Natural killer cell (primary cell): Measurements from ENCODE around the gene BMP10. TPM values are rescaled to one million over a fixed set of nuclear protein-coding genes. Genes with fewer than 3 reads are reported as not detected.

Experiments used
- ATAC-seq, 3 donors: fragments of 150-1000 bp in 2 of 3; fragments of 200-7000 bp in 1 of 3; cut with Tn5 transposase; 1 replicate in 1 of 3; 2 replicates in 2 of 3; pipeline ENCODE4 v1.10.0; 2021; ENCODE audit warnings: mild to moderate bottlenecking in 2 of 3, moderate library complexity in 2 of 3
- DNase-seq, 2 donors: peaks; one replicate each; pipeline versions ENCODE4 v3.0.0 to v3.0.0-alpha.2; 2013 to 2021; ENCODE audit warnings: mixed read lengths in 1 of 2
- H3K27ac ChIP-seq: one replicate; pipeline ENCODE4 v1.5.1; 2013; ENCODE audit warnings: mild to moderate bottlenecking, low read length
- H3K27me3 ChIP-seq: one replicate; pipeline ENCODE4 v1.6.1; 2013; ENCODE audit warnings: low read length; ENCODE audit not compliant: control insufficient read depth, insufficient read depth
- H3K36me3 ChIP-seq: one replicate; pipeline ENCODE4 v1.6.1; 2013; ENCODE audit warnings: low read length; ENCODE audit not compliant: control insufficient read depth, insufficient read depth
- H3K4me1 ChIP-seq: one replicate; pipeline ENCODE4 v1.6.1; 2013; ENCODE audit warnings: low read length; ENCODE audit not compliant: control insufficient read depth, insufficient read depth
- H3K4me3 ChIP-seq: one replicate; pipeline ENCODE4 v1.5.1; 2013; ENCODE audit warnings: low read length
- H3K9me3 ChIP-seq: one replicate; pipeline ENCODE4 v1.6.1; 2013; ENCODE audit warnings: low read length; ENCODE audit not compliant: control insufficient read depth, insufficient read depth
- H3K27ac Mint-ChIP-seq, 2 donors: one replicate each; pipeline ENCODE4 v1.8.0; 2022; ENCODE audit warnings: mild to moderate bottlenecking in 2 of 2, mixed read lengths in 2 of 2, moderate library complexity in 1 of 2
- H3K27me3 Mint-ChIP-seq, 2 donors: one replicate each; pipeline ENCODE4 v1.8.0; 2022; ENCODE audit warnings: low read depth in 2 of 2, mixed read lengths in 2 of 2
- H3K36me3 Mint-ChIP-seq: one replicate; pipeline ENCODE4 v1.8.0; 2022; ENCODE audit warnings: mixed read lengths
- H3K4me1 Mint-ChIP-seq, 2 donors: one replicate each; pipeline ENCODE4 v1.8.0; 2022; ENCODE audit warnings: mixed read lengths in 2 of 2
- H3K4me3 Mint-ChIP-seq: one replicate; pipeline ENCODE4 v1.8.0; 2022; ENCODE audit warnings: mild to moderate bottlenecking, moderate library complexity, mixed read lengths
- H3K9me3 Mint-ChIP-seq, 2 donors: one replicate each; pipeline ENCODE4 v1.8.0; 2022; ENCODE audit warnings: mixed read lengths in 2 of 2
- WGBS: methylation state at CpG from one replicate; pipeline ENCODE4 v1.1.7; 2013; ENCODE audit warnings: missing lambda C conversion rate; ENCODE audit not compliant: insufficient coverage; 5-methylcytosine and 5-hydroxymethylcytosine counted together
- intact Hi-C: fragments of 100-400 bp; cut with micrococcal nuclease; formaldehyde crosslinking; loops from one replicate; pipeline ENCODE4 v1.14.2; 2022
- total RNA-seq, 4 donors: library from RNA; stranded (reverse); fragments of 120-200 nt in 1 of 4; gene quantifications; one replicate each; pipeline versions ENCODE4 v1.2.3 to v1.2.4, GENCODE V29; 2013 to 2022
- TF ChIP-seq, protein P1 (sequence below): fragments of 200-600 bp; IDR thresholded peaks from one replicate; pipeline ENCODE4 v1.8.0; 2022; ENCODE audit warnings: antibody characterized with exemption

BMP10 gene
- total RNA-seq, 3 donors from 2014 or later (not counting 1 experiment from before 2014, with no cell fraction given), result not detected

DNA sequence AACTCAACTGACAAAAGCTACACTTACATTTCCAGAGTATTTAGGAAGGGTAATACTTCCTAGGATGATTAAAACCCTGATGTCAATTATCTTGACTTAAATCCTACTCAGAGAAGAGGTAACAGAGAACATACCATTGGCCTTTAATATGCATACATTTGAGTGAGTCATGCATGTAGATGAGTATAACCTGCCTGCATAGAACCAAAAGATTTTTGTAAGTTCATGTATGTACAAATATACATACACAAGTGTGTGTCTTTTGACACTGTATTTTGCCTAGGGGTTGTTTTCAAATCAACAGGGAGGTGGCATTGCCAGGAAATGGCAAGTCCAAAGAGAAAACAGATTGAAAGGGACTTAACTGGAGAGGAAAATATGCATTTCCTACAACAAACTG, 6.1 kb downstream of the BMP10 start:
- no peak for ATAC-seq

DNA sequence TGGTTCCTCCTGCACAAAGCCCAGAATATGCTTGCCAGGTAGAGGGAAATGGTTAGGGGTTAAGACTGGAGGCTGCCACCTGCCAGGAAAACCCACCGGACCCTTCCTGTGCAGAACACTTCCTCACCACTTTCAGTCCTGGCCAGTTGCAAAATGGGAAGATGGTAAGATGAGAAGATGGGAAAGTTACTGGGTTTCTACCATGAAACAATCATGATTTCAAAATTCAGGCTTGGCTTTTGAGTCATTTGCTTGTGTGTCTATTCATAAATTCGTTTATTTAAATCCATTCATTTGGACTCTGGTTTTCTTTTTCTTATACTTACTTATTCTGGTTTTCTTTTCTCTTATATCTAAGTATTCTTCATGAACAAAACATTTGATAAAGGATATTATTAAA, 7.2 kb downstream of the BMP10 start:
- Histone ChIP-seq H3K4me1 (no peaks in the 10 kb centered on the region), H3K9me3 (no peaks in the 10 kb centered on the region), H3K27ac (no peak overlapping the region), H3K27me3 (no peaks in the 10 kb centered on the region), H3K4me3 (no peak overlapping the region), H3K36me3 (no peaks in the 10 kb centered on the region)
- Mint-ChIP-seq H3K9me3 (no peaks in the 10 kb centered on the region), H3K4me1 (peaks cover 9 to 15% of the 10 kb centered on the region in 2 donors), H3K27me3 (peaks cover 8 to 14% of the 10 kb centered on the region in 2 donors), H3K4me3 (no peak overlapping the region), H3K27ac (no peak overlapping the region), H3K36me3 (no peaks in the 10 kb centered on the region)
- TF ChIP-seq, protein P1, sequence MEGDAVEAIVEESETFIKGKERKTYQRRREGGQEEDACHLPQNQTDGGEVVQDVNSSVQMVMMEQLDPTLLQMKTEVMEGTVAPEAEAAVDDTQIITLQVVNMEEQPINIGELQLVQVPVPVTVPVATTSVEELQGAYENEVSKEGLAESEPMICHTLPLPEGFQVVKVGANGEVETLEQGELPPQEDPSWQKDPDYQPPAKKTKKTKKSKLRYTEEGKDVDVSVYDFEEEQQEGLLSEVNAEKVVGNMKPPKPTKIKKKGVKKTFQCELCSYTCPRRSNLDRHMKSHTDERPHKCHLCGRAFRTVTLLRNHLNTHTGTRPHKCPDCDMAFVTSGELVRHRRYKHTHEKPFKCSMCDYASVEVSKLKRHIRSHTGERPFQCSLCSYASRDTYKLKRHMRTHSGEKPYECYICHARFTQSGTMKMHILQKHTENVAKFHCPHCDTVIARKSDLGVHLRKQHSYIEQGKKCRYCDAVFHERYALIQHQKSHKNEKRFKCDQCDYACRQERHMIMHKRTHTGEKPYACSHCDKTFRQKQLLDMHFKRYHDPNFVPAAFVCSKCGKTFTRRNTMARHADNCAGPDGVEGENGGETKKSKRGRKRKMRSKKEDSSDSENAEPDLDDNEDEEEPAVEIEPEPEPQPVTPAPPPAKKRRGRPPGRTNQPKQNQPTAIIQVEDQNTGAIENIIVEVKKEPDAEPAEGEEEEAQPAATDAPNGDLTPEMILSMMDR, result no peak
- intact Hi-C loops, result no loop called here
- no peak for ATAC-seq
- DNase-seq, result no peak
- WGBS, result 71% methylated on average over 1 of the region's 2 CpGs

More for the DNA sequence above, 6.1 kb downstream of the BMP10 start:
- TF ChIP-seq, protein P1, result no peak
- H3K36me3 ChIP-seq, result no peaks in the 10 kb centered on the region
- intact Hi-C loops, result no loop called here
- no peak for DNase-seq
- no peak overlapping the region for H3K27ac Mint-ChIP-seq
- no peaks in the 10 kb centered on the region for H3K4me1 ChIP-seq
- no peaks in the 10 kb centered on the region for H3K9me3 ChIP-seq
- peaks cover 0 to 3% of the 10 kb centered on the region in 2 donors for H3K4me1 Mint-ChIP-seq
- no peaks in the 10 kb centered on the region for H3K27me3 ChIP-seq
- H3K27me3 Mint-ChIP-seq, result peaks cover 8 to 14% of the 10 kb centered on the region in 2 donors
- no peaks in the 10 kb centered on the region for H3K9me3 Mint-ChIP-seq
- H3K36me3 Mint-ChIP-seq, result no peaks in the 10 kb centered on the region
- H3K4me3 ChIP-seq, result no peak overlapping the region
- no peak overlapping the region for H3K4me3 Mint-ChIP-seq
- no peak overlapping the region for H3K27ac ChIP-seq

- intact Hi-C loops, result no loop called here
- H3K36me3 ChIP-seq, result no peaks in the 10 kb centered on the region
- H3K27me3 Mint-ChIP-seq, result peaks cover 9 to 14% of the 10 kb centered on the region in 2 donors
- no peaks in the 10 kb centered on the region for H3K9me3 Mint-ChIP-seq
- no peak overlapping the region for H3K27ac ChIP-seq
- H3K27me3 ChIP-seq, result no peaks in the 10 kb centered on the region
- TF ChIP-seq, protein P1, result no peak
- no peaks in the 10 kb centered on the region for H3K4me1 ChIP-seq
- ATAC-seq (no peak), DNase-seq (no peak)
- no peaks in the 10 kb centered on the region for H3K9me3 ChIP-seq
- no peaks in the 10 kb centered on the region for H3K36me3 Mint-ChIP-seq
- no peak overlapping the region for H3K27ac Mint-ChIP-seq
- H3K4me3 Mint-ChIP-seq, result no peak overlapping the region
- no peak overlapping the region for H3K4me3 ChIP-seq
- 92% methylated on average over 7 of the region's 7 CpGs for WGBS
- peaks cover 9 to 22% of the 10 kb centered on the region in 2 donors for H3K4me1 Mint-ChIP-seq
These were observed 8.3 kb downstream of the BMP10 start for GRCh38 chr2:68862889-68863288.

GRCh38 chr2:68861330-68861729, 9.9 kb downstream of the BMP10 start:
- Mint-ChIP-seq H3K4me1 (peaks cover 9 to 22% of the 10 kb centered on the region in 2 donors), H3K36me3 (no peaks in the 10 kb centered on the region), H3K27me3 (peaks cover 18 to 30% of the 10 kb centered on the region in 2 donors), H3K9me3 (no peaks in the 10 kb centered on the region), H3K27ac (no peak overlapping the region), H3K4me3 (no peak overlapping the region)
- Histone ChIP-seq H3K27me3 (no peaks in the 10 kb centered on the region), H3K4me1 (peaks cover 4% of the 10 kb centered on the region), H3K36me3 (no peaks in the 10 kb centered on the region), H3K4me3 (no peak overlapping the region), H3K9me3 (no peaks in the 10 kb centered on the region), H3K27ac (no peak overlapping the region)
- ATAC-seq (no peak), DNase-seq (no peak)
- TF ChIP-seq, protein P1, result no peak
- intact Hi-C loops, result no loop called here
